Hepatocyte (in vitro differentiated cells): ENCODE measurements around the gene SCAPER.

Experiments used
- EZH2 ChIP-seq: fragments of 200-600 bp; sonication (generic); IDR thresholded peaks from 2 replicates; pipeline ENCODE4 v1.6.1; 2016; ENCODE audit warnings: antibody characterized with exemption, mild to moderate bottlenecking, borderline replicate concordance
- EZH2phosphoT487 ChIP-seq: fragments of 200-600 bp; sonication (generic); IDR thresholded peaks from one replicate; pipeline ENCODE4 v1.6.1; 2018; ENCODE audit warnings: antibody characterized with exemption, mild to moderate bottlenecking, low read depth, moderate library complexity; ENCODE audit not compliant: unreplicated experiment, severe bottlenecking
- TF ChIP-seq, protein P1 (sequence below): fragments of 200-600 bp; sonication (generic); IDR thresholded peaks from 2 replicates; pipeline ENCODE4 v1.5.1; 2016; ENCODE audit warnings: antibody characterized with exemption, mild to moderate bottlenecking; ENCODE audit not compliant: poor library complexity

DNA sequence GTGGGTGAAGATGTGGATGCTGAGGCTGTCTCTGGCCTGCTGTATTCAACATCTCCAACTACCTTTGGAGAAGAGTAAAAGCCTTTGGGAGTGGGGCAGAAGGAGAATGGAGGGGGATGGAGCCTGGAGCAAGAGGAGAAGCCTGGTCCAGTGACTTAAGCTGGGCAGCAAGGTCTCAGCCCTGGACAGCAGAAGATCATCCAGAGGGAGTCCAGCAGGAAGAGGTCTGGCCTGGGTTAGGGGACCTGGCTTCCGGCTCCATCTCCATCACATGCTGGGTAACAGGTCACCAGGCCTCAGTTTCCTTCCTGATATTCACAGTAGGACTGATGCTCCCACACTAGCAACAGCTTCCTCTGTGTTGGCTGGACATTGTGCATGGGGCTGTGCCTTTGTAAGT is 572.3 kb downstream of the SCAPER start:
- no peak for TF ChIP-seq EZH2
- TF ChIP-seq, protein P1, sequence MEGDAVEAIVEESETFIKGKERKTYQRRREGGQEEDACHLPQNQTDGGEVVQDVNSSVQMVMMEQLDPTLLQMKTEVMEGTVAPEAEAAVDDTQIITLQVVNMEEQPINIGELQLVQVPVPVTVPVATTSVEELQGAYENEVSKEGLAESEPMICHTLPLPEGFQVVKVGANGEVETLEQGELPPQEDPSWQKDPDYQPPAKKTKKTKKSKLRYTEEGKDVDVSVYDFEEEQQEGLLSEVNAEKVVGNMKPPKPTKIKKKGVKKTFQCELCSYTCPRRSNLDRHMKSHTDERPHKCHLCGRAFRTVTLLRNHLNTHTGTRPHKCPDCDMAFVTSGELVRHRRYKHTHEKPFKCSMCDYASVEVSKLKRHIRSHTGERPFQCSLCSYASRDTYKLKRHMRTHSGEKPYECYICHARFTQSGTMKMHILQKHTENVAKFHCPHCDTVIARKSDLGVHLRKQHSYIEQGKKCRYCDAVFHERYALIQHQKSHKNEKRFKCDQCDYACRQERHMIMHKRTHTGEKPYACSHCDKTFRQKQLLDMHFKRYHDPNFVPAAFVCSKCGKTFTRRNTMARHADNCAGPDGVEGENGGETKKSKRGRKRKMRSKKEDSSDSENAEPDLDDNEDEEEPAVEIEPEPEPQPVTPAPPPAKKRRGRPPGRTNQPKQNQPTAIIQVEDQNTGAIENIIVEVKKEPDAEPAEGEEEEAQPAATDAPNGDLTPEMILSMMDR: no peak
- TF ChIP-seq EZH2phosphoT487: no peak
